GM11168 (cell line): ENCODE measurements around the gene CTXND2.
"Not testable (repeated sequence)": the region's sequence is repeated elsewhere in the genome, so short reads cannot be mapped to it uniquely, and the experiment has no call there.

ENCODE experiments used
- in situ Hi-C: fragments of 300-500 bp; cut with MboI; formaldehyde crosslinking; loops from one replicate; pipeline ENCODE4 v1.12.0; 2022; ENCODE audit warnings: low sequenced_read_pairs; ENCODE audit not compliant: unreplicated experiment

Gene CTXND2

DNA sequence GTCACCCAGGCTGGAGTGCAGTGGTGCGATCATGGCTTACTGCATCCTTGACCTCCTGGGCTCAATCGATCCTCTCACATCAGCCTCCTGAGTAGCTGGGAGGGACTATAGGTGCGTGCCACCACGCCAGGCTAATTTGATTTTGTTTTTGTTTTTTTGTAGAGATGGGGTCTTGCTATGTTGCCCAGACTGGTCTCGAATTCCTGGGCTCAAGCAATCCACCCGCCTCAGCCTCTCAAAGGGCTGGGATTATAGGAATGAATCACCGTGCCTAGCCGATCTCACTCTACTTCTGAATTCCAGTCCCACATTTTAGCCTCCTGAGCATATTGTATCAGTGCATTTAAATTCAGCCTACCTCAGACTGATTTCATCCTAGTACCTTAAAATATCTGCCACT is 1.8 kb downstream of the CTXND2 start:
- in situ Hi-C loops, result no loop called here

DNA sequence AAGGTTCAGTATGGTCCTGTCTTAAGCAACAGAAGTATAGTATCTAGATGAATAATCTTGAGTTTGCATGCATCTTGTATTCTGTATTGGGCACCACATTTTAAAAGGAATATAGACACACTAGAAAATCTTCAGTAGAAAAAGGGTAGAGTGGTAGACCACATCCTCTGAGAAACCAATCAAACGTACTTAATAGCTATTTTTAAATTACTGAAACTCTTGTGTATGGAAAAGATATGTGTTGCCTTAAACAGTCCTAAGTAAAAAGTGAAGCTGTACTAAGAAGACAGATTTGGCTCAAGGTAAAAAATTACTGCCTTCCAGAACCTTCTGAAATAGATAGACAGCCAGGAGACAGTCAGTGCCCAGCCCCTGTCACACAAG is 3.1 kb downstream of the CTXND2 start:
- in situ Hi-C loops, result no loop called here

DNA sequence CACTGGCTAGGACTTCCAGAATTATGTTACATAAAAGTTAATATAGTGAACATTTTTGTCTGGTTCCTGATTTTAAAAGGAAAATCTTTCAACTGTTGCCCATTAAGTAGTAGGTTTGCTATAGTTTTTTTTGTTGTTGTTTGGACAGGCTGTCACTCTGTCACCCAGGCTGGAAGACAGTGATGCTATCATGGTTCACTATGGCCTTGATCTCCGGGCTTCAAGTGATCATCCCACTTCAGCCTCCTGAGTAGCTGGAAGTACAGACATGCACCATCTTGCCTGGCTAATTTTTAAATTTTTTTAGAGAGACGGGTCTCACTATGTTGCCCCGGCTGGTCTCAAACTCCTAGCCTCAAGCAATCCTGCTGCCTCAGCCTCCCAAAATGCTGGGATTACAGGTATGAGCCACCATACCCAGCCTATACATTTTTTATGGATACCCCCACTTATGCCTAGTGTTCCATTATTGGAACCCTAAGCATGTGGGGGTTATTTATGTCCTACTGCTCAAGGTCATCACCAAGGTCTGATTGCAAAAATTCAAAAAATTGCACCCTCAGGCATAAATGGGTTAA is 6.5 kb downstream of the CTXND2 start:
- in situ Hi-C loops, result no loop called here

DNA sequence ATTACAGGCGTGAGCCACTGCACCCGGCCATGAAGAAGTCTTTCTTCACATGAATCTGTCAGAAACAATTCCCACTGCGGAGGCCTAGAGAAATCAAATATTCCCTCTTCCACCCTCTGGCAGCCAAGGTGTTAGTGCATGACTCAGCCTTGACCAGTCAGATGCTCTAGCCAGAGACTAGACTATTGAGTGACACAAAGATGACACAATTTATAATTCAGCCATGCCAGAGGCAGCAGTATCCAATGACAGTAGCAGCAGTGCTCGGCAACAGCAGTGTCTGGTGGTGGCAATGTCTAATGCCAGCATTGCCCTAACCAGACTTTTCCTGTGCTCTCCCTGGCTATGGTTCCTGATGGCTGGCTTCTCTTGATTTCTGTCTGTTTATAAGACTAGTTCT is 8.7 kb downstream of the CTXND2 start:
- in situ Hi-C loops, result no loop called here

DNA sequence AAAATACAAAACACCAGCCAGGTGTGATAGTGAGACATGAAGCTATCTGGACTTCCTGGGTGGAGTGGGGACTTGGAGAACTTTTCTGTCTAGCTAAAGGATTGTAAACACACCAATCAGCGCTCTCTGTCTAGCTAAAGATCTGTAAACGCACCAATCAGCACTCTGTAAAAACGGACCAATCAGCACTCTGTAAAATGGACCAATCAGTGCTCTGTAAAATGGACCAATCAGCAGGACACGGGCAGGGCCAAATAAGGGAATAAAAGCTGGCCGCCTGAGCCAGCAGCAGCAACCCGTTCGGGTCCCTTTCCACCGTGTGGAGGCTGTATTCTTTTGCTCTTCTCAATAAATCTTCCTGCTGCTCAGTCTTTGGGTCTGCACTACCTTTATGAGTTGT is 12.9 kb downstream of the CTXND2 start:
- in situ Hi-C loops, result not testable (repeated sequence)

DNA sequence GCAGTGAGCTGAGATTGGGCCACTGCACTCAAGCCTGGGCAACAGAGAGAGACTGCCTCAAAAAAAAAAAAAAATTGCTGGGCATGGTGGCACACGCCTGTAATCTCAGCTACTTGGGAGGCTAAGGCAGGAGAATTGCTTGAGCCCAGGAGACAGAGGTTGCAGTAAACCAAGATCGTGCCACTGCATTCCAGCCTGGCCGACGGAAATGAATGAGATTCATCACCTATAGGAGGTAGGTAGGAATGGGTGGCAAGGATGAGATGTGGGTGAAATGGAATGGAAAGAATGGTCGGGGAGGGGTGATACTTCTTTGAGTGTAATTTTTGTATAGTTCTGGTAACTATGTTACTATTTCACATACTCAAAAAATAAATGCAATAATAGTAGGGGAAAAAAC is 15.4 kb downstream of the CTXND2 start:
- in situ Hi-C loops, result no loop called here

DNA sequence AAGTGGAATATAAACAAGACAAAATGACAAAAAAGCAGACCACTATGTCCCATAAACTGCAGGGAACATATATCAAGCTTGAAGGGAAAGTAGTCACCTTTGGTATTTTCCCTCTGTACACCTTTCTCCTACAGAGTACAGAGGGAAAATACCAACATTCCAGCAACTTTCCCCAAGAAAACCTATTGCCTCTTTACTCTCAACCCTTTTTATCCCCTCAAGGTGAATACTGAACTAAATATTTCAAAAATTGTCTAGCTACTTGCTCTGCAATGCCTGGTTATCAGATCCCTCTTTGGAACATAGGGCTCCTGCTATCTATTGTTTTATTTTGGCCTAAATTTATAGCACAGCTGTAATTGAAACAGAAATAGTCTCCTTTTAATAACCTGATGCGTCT is 15.8 kb downstream of the CTXND2 start:
- in situ Hi-C loops, result no loop called here

DNA sequence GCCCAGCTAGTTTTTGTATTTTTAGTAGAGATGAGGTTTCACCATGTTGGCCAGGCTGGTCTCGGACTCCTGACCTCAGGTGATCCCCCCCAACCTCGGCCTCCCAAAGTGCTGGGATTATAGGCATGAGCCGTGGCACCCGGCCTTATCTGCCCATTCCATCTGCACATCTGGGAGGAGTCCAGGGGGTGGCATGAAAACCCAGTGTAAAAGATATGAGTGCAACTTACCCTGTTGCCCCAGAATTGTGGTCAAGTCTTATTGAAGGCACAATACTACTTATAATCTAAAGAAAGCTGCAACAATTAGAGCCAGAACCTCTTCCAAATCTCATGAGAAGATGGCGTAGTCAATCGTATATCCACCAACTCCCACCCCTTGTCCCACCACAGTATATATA is 18.4 kb downstream of the CTXND2 start:
- in situ Hi-C loops, result no loop called here

DNA sequence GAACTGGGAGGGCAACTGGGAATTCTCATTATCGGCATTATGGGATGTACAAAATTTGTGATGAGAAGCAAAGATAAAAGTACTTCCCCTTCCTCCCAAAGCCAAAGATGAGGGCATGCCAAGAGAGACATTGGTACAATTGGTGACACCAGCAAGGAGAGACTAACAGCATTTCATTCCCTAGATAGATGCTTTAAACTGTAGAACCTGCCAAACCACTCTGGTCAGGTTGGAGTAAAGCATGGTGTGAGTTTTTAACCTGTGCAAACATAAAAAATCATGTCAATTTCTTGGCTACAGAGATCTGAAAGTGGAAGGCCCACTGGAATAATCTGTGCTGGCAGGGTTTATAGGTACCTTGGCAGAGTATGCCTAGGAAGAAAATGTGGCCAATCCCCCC is 19.4 kb downstream of the CTXND2 start:
- in situ Hi-C loops, result no loop called here

DNA sequence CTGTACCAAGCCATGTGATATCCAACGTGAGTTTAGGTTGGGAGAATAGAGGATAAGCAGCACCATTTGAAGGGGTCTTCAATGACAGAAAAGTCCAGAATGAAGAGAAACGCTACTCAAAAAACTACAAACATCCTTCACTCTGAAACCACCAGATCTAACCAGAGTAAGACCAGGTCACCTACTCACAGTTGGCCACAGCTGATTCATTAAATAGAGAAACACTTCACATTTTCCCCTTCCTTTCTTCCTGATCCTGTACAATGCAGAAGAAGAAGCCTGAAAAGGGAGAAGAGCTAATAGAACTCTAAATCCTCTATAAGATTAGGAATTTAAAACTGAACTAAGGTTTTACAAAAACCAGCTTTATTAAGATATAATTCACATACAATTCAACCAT is 19.9 kb downstream of the CTXND2 start:
- in situ Hi-C loops, result no loop called here

DNA sequence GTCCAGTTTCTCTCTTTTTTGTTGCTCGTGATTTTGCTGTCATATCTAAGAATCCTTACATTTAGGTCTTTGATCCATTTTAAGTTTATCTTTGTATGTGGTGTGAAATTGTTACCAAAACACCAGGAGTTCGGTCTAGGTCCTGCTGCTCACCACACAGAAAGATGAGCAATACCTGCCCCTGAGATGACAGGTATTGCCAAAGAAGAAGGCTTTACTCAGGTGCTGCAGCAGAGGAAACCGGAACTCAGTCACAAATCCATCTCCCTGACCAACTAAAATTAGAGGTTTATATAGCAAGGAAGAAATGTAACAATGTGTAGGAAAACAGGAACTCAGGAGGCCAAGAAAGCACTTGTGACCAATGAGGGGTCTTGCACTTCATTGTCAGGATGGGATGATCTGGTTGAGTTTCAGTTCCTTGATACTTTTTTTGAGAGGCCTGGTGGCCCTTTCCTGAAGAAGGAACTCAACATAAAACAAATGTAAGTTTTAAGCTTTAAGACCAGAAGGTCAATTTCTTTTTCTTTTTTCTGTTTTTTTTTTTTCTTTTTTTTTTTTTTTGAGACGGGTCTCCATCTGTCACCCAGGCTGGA is 22.7 kb downstream of the CTXND2 start:
- in situ Hi-C loops, result no loop called here

DNA sequence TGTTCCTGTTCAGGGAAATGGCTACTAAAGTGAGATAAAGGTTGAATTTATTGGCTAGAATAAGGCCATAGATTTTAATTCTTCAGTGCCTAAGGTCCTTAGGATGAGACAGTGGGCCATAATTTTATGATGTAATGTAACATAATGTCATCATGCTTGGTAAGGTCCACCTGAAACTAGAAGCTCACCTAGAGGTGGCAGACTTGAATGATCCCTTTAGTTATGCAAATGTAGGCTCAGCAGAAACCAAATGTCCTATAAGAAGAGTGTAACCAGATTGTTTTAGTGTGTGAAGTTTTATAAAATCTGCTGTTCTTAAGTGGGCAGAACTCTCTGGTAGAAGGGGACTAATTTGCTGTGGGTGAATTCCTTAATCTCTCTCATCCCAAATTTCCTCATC is 25.7 kb downstream of the CTXND2 start:
- in situ Hi-C loops, result no loop called here

DNA sequence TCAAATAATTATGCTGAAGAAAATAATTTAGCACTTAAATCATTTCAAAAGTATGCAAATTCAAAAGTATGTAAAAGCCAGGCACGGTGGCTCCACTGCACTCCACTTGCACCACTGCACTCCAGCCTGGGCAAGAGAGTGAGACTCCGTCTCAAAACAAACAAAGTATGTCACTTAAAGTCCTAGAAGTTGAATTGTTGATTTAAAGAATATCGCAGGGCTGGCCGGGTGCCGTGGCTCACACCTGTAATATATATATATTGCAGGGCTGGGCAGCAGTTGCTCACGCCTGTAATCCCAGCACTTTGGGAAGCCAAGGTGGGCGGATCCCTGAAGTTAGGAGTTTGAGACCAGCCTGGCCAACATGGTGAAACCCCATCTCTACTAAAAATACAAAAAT is 30.5 kb downstream of the CTXND2 start:
- in situ Hi-C loops, result no loop called here

DNA sequence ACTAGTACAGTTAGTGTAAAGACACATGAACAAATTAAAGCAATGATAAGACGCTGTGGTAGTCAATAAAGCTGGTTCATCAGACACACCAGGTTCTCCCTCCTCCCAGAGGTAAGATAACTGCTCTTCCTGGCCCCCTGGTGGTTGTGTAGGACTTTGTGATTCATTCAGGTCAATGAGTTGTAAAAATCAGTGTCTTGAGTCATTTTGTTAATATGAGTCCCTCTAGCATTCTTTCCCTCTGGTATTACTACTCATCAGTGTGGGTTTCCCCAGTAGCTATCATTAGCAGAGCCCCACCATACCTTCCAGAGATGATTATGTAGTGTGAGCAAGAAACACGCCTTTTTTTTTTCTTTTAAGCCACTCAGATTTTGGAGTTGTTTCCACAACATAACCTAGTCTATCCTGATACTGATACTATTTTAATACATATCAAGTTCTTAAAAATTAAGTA is 35.6 kb downstream of the CTXND2 start:
- in situ Hi-C loops, result no loop called here

DNA sequence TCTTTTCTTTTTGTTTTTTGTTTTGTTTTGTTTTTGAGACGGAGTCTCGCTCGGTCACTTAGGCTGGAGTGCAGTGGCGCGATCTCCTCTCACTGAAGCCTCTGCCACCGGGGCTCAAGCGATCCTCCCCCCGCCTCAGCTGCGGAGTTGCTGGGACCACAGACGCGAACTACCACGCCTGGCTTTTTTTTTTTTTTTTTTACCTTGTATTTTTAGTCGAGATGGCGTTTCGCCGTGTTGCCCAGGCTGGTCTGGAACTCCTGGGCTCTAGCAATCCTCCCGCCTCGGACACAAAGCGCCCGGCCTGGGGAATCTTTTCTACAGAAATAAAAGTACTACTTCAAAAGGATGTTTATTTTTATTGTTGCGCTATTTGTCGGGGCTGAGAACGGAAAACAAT is 38.1 kb downstream of the CTXND2 start:
- in situ Hi-C loops, result no loop called here

DNA sequence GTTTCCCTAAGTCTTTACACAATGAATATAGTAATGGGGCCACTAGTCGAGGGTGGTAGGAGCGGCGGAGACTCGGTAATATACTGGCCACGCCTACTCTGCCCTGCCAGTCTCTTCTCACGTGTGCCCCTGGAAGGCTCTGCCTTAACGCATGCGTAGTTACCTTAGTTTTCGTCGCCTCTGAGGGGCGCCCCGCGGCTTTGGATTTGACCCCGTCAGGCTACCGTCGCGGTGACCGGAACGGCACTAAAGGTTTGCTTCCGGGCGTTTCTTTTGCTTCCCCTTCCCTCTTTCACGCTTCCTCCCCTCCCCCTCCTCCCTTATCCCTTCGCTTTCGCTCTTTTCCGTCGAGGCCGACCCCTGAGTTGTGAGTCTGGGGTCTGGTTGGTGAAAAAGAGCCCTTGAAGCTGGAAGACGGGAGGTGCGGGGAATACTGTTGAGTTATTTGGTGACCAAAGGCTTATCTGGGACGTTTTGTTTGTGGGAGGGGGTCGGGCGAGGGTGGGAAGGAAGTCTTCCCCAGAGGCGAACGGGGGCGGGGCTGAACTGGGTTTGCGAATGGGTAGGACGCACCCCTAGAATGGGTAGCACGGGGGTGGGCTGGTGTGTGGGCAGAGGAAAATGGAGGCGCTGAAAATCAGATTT is 39.3 kb downstream of the CTXND2 start, which contains the start of gene SETDB1:
Gene SETDB1, plus strand, starts transcription at position 267 of the 645 bp plus-strand sequence. CDS start 1,352 bp downstream, outside the sequence.
- in situ Hi-C loops, result no loop called here

DNA sequence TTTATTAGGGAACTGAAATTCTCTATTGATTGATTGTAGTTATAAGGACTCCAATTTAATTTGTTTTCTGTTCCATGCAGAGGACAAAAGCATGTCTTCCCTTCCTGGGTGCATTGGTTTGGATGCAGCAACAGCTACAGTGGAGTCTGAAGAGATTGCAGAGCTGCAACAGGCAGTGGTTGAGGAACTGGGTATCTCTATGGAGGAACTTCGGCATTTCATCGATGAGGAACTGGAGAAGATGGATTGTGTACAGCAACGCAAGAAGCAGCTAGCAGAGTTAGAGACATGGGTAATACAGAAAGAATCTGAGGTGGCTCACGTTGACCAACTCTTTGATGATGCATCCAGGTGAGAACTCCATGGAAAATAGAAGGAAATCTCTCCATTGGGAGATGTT is 40.7 kb downstream of the CTXND2 start:
- in situ Hi-C loops, result no loop called here

DNA sequence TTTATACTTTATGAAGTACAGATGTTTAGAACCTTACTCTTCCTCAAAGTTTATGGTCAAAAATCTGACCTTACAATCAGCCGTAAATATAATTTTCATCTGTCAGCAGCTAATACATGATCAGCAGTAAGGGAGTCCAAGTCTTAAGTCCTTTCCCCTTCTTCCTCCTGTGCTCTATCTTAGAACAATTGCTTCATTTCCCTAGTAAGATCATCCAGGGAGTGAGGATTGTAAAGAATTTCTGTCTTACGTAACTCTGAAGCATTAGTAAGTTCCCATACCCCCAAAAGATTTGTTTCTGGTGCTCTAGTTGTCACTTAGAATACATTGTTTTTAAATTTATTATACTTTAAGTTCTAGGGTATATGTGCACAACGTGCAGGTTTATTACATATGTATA is 41.4 kb downstream of the CTXND2 start:
- in situ Hi-C loops, result no loop called here

DNA sequence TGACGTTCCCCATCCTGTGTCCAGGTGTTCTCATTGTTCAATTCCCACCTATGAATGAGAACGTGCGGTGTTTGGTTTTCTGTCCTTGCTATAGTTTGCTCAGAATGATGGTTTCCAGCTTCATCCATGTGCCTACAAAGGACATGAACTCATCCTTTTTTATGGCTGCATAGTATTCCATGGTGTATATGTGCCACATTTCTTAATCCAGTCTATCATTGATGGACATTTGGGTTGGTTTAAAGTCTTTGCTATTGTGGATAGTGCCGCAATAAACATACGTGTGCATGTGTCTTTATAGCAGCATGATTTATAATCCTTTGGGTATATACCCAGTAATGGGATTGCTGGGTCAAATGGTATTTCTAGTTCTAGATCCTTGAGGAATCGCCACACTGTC is 41.8 kb downstream of the CTXND2 start:
- in situ Hi-C loops, result not testable (repeated sequence)

DNA sequence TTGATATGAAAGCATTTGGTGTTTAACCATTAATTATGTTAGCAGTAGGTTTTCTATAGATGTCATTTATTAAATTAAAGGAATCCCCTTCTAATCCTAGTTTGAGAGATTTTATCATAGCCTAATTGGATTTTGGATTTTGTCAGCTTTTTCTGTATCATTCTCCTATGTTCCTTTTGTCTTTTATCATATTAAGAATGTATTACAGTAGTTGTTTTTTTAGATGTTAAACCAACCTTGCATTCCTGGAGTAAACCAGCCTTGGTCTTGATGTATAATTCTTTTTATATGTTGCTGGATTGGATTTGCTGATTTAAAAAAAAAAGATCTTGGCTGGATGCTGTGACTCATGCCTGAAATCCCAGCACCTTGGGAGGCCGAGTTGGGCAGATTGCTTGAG is 44.8 kb downstream of the CTXND2 start:
- in situ Hi-C loops, result no loop called here

DNA sequence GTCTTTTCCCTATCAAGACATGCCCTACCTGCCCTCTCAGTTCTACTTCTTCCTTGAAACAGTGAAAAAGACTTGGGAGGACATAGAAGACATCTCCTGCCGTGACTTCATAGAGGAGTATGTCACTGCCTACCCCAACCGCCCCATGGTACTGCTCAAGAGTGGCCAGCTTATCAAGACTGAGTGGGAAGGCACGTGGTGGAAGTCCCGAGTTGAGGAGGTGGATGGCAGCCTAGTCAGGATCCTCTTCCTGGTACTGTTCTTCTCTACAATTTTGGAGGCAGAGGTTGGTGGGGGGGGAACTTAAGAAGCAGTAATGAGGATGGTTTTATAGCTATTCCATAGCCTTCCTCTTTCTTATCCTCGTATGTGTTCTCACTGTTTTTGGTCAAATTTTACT is 57.9 kb downstream of the CTXND2 start:
- in situ Hi-C loops, result no loop called here

DNA sequence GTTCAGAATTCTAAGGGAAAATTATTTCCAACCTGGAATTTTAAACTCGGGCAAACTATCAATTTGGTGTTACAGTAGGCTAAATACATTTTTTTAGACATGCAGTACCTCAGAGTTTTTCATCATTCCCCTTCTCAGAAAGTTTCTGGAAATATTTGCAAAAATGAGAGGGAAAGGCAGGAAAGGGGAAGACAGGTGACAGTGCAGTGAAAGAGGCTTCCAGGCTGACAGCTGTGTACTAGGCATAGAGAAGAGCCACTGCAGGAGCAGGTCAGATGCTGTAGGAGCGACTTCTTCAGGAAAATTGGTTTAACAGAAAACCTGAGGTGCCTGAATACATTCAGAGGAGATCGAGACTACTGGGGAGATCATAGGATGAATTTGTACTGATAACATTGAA is 67.8 kb downstream of the CTXND2 start:
- in situ Hi-C loops, result no loop called here
